Central memory CD4-positive, alpha-beta T cell (primary cell): ENCODE data around the gene TGFBR2.

Experiments used
- DNase-seq: peaks from one replicate; pipeline ENCODE4 v3.0.0; 2022

The TGFBR2 gene

DNA sequence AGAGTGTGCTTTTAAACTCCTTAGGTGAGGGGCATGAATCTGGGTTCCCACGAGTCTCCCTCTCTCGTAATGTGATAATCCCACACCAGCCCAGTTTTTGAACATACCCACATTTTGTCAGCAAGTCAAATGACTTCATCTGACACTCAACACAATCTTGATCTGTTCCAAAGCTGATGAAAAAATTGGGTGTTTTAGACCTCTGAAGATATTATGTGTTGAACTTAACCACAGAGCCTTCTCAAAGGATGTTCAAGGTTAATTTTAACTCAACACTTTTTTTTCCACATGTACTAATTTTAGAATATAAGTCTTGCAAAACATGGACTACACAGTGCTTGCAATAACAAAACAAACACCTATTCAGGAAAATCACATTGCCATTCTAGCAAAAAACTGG, 123.1 kb downstream of the TGFBR2 start:
- no peak for DNase-seq

- no peak for DNase-seq
These were observed 123.5 kb downstream of the TGFBR2 start for GRCh38 chr3:30729936-30730335.

- no peak for DNase-seq
These were observed 124.6 kb downstream of the TGFBR2 start for GRCh38 chr3:30730967-30731366.

DNA sequence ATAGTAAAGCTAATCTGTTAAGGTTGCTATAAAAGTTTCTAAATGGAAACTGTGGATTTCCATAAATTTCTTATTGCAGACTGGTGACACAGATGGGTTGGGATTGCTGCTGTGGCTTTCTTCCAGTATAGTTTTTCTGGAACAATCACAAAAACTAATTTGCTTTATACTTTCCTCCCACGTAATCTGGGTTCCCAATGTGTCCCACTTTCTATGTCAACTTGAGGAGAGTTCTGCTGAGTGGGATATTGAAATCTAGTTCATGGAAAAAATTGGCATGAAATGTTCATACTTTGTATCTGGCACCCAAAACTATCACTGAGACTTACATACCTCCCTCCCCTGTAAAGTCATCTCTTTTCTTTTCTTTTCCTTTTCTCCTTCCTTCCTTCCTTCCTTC, 126.8 kb downstream of the TGFBR2 start:
- no peak for DNase-seq

- DNase-seq, result no peak
These were observed 127.3 kb downstream of the TGFBR2 start for GRCh38 chr3:30733696-30734095.

DNA sequence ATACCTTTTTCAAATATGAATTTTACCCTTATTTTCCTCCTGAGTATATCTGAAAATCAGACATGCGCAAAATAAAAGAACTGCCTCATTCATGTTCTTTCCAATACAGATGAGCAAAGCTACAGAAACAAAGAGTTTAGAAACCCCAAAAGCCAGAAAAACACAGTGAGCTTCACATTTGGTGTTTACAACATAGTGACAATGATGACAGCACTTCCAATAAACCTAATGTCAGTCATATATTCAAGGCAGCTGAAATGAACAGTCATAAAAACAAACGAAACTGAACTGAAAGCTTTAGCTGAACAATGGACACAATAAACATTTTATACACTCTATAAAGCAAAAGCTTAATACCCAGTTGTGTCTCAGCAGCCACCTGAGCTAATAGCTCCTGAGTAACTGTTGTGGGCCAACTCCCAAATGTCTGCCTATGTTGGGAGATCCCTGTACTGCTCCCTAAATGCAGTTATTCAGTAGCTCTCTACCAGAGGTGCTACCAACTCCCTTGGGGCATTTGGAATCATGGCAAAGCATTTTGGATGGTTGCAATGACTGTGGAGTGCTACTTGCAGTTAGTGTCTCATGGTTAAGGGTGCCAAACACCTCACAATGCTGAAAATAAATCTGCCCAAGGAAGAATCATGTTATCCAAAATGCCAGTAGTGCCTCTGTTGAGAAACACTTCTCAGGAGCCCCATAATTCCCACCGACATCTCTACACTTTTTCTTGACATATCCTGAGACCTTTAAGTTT, 131.5 kb downstream of the TGFBR2 start:
- DNase-seq, result no peak

GRCh38 chr3:30738605-30739004, 132.2 kb downstream of the TGFBR2 start:
- DNase-seq, result no peak

DNA sequence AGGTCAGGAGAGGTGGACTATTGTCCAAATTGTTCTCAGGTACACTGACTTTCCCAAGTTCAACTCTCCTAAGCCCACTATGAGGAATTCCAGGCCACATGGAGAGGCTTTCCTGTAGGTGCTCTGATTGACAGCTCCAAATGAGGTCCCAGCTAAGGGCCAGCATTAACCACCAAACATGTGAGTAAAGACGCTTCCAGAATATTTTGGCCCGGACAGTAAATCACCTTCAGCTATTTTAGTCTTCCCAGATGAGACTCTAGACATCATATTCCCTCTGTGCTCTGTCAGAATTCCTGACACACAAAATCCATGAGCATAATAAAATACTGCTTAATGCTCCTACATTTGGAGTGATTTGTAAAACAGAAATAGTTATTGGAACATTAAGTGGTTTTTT, 135.5 kb downstream of the TGFBR2 start:
- no peak for DNase-seq

GRCh38 chr3:30742796-30743619, 136.6 kb downstream of the TGFBR2 start:
- DNase-seq, result no peak
